ENCODE measurements around the gene MSI2. TPM values are rescaled to one million over a fixed set of nuclear protein-coding genes. Genes with fewer than 3 reads are reported as not detected.
A peak's percentile ranks its signal among the peaks of the same experiment; 100 is the strongest.

MSI2 gene
- total and polyA plus RNA-seq, 8 donors = 35.0 to 49.5 (median 47.5) TPM

DNA sequence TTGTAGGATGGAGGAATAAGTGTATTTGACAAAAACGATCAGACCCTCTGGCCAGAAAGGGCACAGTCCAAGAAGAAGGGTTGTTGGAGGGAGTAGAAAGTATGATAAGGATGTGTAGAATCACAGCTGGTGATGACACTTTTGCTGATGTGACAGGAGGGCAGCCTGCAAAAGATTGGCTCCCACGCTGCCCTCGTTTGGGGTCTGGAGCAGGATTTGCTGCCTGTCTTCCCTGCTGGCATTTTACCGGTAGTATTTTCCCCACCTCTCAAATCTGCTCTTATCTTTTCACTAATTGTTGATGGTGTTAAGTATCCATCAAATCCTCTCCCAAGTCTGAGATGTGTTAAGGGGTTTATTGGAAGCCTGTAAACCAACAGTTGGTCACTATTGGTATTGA is 280.0 kb downstream of the MSI2 start:
- ATAC-seq (no peak), DNase-seq (no peak)
- Histone ChIP-seq H3K9me3 (no peaks in the 10 kb centered on the region), H3K36me3 (peaks cover 0 to 5% of the 10 kb centered on the region in 2 donors), H3K27ac (no peak overlapping the region), H3K4me3 (no peak overlapping the region), H3K27me3 (no peaks in the 10 kb centered on the region), H3K4me1 (peaks cover 0 to 9% of the 10 kb centered on the region in 2 donors)
- TF ChIP-seq, protein P1, sequence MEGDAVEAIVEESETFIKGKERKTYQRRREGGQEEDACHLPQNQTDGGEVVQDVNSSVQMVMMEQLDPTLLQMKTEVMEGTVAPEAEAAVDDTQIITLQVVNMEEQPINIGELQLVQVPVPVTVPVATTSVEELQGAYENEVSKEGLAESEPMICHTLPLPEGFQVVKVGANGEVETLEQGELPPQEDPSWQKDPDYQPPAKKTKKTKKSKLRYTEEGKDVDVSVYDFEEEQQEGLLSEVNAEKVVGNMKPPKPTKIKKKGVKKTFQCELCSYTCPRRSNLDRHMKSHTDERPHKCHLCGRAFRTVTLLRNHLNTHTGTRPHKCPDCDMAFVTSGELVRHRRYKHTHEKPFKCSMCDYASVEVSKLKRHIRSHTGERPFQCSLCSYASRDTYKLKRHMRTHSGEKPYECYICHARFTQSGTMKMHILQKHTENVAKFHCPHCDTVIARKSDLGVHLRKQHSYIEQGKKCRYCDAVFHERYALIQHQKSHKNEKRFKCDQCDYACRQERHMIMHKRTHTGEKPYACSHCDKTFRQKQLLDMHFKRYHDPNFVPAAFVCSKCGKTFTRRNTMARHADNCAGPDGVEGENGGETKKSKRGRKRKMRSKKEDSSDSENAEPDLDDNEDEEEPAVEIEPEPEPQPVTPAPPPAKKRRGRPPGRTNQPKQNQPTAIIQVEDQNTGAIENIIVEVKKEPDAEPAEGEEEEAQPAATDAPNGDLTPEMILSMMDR (IDR thresholded peaks at IDR 0.05) = no peak
- intact Hi-C loops (cut with DNase I) = no loop called here

DNA sequence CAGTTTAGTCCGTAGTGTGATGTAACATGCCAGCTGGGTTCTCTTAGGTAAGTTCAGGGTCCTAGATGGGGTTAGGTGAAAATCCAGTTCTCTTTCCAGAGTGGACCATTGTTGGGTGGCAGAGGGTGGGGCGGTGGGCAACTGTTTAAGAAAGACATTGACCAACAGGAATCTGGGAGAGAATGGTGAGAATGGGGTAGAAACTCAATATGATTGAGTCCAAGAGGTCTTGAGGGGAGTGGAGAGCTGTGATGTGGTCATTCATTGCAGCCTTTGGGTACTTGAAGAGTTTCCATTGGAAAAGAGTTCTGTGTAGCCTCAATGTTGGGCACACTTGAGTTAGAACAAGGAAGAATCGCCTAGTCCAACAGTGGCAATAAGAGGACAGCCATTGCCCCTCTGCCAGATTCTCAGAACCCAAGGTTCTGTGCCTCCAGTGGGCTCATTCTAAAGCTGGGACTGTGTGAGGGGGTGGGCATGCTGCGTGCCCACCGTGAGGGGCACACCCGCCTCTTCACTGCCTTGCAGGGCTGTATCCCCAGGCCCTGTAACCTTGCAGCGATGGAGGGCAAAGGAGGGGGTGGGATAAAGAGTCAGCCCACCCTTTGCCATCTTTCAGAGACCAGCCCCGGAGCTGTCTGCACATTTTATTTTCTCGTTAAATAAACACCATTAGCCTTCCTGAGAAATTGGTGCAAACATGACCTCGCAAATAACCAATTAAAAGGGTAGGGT is 280.6 kb downstream of the MSI2 start:
- ATAC-seq (no peak), DNase-seq (no peak)
- Histone ChIP-seq H3K4me1 (peaks cover 0 to 9% of the 10 kb centered on the region in 2 donors), H3K27ac (no peak overlapping the region), H3K27me3 (no peaks in the 10 kb centered on the region), H3K9me3 (no peaks in the 10 kb centered on the region), H3K4me3 (no peak overlapping the region), H3K36me3 (peaks cover 0 to 5% of the 10 kb centered on the region in 2 donors)
- intact Hi-C loops (cut with DNase I) = no loop called here
- TF ChIP-seq, protein P1 (IDR thresholded peaks at IDR 0.05) = no peak

DNA sequence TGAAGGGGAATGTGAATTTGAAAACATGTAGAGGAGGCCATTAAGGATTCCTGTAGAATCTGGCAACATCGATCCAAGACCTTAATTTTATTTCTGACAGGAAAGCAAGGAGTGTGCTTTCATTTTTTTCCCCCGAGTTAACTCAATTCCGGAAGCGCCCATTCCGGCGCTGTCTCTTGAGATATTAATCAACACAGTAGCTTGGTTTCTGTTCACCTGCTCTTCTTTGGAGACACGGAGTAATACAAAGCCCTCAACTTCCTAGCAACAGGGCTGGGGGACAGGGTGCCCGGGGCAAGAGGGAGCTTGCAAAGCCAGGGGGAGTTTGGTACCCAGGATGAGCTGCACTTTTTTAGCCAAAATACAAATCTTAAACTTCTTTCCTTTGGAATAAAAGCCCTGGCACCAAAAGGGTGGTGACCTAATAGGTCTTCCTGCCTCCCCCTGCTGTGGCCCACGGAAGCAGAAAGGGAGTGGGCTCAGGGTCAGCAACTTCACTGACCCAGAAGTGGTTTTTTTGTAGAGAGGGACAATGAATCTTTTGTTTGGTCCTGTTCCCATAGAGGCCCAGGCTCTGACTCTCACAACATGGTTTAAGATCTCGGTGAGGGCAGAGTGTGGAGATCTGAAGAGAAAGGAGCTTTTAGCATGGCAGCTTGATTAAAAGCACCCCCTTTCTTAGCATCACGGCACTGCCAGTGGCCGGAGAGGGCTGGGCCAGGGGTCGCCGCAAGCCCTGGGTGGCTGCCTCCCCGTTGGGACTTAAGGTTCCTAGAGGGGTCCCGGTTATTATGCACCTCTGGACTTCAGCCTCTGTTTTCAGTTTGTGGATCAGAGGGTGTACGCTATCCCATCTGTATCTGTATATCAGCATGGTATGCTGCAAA is 281.4 kb downstream of the MSI2 start:
- intact Hi-C loops (cut with DNase I) = no loop called here
- no peak for ATAC-seq
- DNase-seq = peak in 1 of 4 donors; percentile 50

DNA sequence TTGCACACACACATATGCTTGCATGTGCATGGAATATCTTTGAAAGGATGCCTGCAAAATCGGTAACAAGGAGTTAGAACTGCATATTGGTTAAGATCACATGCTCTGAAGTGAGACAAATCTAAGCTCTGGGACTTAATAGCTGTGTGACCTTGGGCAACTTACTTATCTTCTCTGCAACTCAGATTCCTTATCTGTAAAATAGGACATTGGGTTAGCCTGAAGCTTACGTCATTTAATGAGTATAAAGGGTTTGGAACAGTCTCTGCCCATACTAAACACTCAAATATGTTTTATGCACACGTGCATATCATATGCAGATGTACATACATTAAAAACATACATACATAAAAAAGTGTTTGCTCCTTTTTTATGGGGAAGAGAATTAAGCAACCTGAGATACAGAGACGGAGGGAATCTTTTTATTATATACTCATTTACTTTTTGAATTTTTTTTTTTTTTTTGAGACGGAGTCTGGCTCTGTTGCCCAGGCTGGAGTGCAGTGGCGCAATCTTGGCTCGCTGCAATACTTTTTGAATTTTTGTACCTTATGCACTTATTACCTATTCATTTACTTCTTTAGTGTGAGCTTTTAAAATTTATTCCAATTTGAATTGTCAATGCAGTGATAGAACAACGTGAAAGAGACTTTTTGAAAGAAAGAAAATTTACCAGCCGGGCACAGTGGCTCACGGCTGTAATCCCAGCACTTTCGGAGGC is 282.6 kb downstream of the MSI2 start:
- peaks cover 0 to 9% of the 10 kb centered on the region in 2 donors for H3K4me1 ChIP-seq
- DNase-seq (no peak), ATAC-seq (no peak)
- H3K27me3 ChIP-seq = no peaks in the 10 kb centered on the region
- intact Hi-C loops (cut with DNase I) = no loop called here
- no peak overlapping the region for H3K27ac ChIP-seq
- no peaks in the 10 kb centered on the region for H3K9me3 ChIP-seq
- H3K4me3 ChIP-seq = no peak overlapping the region
- H3K36me3 ChIP-seq = no peaks in the 10 kb centered on the region
- TF ChIP-seq, protein P1 (IDR thresholded peaks at IDR 0.05) = no peak

More for the DNA sequence above, 281.4 kb downstream of the MSI2 start:
- Histone ChIP-seq H3K4me3 (no peak overlapping the region), H3K27me3 (no peaks in the 10 kb centered on the region), H3K9me3 (no peaks in the 10 kb centered on the region), H3K27ac (no peak overlapping the region), H3K36me3 (peaks cover 0 to 2% of the 10 kb centered on the region in 2 donors), H3K4me1 (peaks cover 0 to 9% of the 10 kb centered on the region in 2 donors)
- TF ChIP-seq, protein P1 (IDR thresholded peaks at IDR 0.05) = no peak

All from left lung (tissue), 10 donors.